Measurements from ENCODE around the gene HECW1.
"Not testable (repeated sequence)": the region's sequence is repeated elsewhere in the genome, so short reads cannot be mapped to it uniquely, and the experiment has no call there.

HECW1 gene

DNA sequence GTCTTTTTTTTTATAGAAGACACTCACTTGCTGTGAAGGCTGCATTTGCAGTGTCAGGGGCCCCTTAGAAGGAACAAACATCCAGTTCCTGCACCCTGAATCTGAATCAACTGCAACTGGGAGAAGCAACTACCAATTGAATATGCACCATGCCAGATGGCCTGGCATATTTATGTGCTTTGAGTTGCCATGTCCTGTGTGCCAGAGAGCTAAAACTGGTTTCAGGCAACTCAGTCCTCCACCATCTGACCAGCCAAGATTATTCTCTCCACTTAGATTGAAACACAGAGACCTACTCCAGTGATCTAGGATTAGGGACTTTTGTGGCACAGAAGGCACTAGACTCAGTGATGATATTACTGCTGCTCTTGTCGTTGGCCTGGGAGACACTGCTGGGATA, 225.4 kb downstream of the HECW1 start:
- TF ChIP-seq, protein P1, sequence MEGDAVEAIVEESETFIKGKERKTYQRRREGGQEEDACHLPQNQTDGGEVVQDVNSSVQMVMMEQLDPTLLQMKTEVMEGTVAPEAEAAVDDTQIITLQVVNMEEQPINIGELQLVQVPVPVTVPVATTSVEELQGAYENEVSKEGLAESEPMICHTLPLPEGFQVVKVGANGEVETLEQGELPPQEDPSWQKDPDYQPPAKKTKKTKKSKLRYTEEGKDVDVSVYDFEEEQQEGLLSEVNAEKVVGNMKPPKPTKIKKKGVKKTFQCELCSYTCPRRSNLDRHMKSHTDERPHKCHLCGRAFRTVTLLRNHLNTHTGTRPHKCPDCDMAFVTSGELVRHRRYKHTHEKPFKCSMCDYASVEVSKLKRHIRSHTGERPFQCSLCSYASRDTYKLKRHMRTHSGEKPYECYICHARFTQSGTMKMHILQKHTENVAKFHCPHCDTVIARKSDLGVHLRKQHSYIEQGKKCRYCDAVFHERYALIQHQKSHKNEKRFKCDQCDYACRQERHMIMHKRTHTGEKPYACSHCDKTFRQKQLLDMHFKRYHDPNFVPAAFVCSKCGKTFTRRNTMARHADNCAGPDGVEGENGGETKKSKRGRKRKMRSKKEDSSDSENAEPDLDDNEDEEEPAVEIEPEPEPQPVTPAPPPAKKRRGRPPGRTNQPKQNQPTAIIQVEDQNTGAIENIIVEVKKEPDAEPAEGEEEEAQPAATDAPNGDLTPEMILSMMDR (conservative IDR thresholded peaks at IDR 0.05; ENCODE audit: low read depth, low read length): no peak
- H3K4me3 ChIP-seq (ENCODE audit: low read length): no peak overlapping the region
- DNase-seq (ENCODE audit: low read depth): no peak

DNA sequence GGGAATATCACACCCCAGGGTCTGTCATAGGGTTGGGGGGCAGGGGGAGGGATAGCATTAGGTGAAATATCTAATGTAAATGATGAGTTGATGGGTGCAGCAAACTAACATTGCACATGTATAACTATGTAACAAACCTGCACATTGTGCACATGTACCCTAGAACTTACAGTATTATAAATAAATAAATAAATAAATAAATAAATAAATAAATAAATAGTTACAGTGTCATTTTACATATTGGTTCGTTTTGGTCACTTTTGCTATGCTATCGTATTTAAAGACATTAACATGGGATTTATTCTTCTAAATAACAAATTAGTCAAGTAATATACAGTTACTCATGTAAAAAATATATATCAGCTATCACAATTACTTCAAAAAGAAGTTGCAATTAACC, 228.7 kb downstream of the HECW1 start:
- H3K4me3 ChIP-seq (ENCODE audit: low read length): no peak overlapping the region
- TF ChIP-seq, protein P1 (conservative IDR thresholded peaks at IDR 0.05; ENCODE audit: low read depth, low read length): no peak
- DNase-seq (ENCODE audit: low read depth): no peak

DNA sequence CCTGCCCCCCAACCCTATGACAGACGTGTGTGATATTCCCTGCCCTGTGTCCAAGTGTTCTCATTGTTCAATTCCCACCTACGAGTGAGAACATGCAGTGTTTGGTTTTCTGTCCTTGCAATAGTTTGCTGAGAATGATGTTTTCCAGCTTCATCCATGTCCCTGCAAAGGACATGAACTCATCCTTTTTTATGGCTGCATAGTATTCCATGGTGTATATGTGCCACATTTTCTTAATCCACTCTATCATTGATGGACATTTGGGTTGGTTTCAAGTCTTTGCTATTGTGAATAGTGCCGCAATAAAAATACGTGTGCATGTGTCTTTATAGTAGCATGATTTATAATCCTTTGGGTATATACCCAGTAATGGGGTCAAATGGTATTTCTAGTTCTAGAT, 231.0 kb downstream of the HECW1 start:
- H3K4me3 ChIP-seq (ENCODE audit: low read length); DNase-seq (ENCODE audit: low read depth): not testable (repeated sequence)

DNA sequence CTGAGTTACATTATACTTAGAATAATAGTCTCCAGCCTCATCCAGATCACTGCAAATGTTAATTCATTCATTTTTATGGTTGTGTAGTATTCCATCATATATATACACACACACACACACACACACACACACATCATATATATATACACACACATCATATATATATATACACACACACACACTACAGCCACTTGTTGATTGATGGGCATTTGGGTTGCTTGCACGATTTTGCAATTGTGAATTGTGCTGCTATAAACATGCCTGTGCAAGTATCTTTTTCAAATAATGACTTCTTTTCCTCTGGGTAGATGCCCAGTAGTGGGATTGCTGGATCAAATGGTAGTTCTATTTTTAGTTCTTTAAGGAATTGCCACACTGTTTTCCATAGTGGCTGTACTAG, 233.2 kb downstream of the HECW1 start:
- DNase-seq (ENCODE audit: low read depth); H3K4me3 ChIP-seq (ENCODE audit: low read length): not testable (repeated sequence)

DNA sequence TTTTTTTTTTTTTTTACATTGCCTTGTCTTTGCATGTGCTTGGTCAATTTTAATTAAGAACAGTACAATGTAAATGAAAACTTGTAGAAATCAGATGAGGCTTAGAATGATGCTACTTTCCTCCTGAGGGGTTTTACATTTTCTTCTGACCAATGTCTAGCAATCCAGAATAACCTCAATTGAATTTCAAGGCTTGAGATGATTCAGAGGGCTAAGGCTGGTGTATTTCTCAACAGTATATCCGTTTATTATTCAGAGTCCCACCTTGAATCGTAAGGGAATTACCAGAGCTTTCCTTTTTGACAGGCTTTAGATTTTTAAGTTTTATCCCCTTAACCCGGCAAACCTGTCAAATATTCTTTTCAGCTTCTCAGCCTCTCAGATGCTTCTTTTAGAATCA, 239.2 kb downstream of the HECW1 start:
- H3K4me3 ChIP-seq (ENCODE audit: low read length): no peak overlapping the region
- no peak for DNase-seq (ENCODE audit: low read depth)
- TF ChIP-seq, protein P1 (conservative IDR thresholded peaks at IDR 0.05; ENCODE audit: low read depth, low read length): no peak

DNA sequence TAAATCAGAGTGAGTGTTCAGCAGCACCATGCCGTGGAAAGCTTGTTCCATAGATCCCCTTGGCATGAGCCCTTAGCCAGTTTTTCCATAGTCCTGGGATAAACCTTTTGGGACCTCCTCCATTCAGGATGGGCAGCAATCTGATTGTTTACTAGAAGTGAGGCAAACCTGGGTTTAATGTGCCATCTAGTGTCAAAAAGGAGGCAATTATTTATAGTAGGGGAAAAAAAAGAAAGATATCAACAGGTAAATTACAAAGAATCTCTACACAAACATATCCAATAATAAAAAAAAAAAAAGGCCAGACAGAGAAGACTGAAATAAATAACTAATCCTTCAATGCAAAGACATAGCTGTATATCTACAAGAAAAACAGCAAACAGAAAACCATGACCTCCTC, 241.5 kb downstream of the HECW1 start:
- TF ChIP-seq, protein P1 (conservative IDR thresholded peaks at IDR 0.05; ENCODE audit: low read depth, low read length): no peak
- H3K4me3 ChIP-seq (ENCODE audit: low read length): no peak overlapping the region
- DNase-seq (ENCODE audit: low read depth): no peak

DNA sequence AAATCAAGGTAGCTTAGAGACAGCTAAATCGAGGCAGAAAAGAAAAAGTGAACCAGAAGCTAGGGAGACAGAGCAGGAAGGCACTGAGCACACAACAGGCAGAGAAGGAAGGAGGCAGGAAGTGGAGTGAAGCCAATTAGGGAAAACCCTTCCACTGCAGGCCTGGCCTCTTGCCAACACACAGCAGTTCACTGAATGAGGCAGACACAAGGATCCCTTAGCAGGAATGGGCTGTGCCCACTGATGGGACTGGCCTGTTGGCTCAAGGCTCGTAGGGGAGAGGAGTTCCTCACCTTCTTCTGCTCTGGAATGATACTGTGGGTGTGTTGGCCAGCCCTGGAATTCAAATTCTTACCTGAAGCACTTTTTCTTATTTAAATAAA, 250.2 kb downstream of the HECW1 start:
- H3K4me3 ChIP-seq (ENCODE audit: low read length): no peak overlapping the region
- DNase-seq (ENCODE audit: low read depth): peak; percentile 45
- TF ChIP-seq, protein P1 (conservative IDR thresholded peaks at IDR 0.05; ENCODE audit: low read depth, low read length): no peak

DNA sequence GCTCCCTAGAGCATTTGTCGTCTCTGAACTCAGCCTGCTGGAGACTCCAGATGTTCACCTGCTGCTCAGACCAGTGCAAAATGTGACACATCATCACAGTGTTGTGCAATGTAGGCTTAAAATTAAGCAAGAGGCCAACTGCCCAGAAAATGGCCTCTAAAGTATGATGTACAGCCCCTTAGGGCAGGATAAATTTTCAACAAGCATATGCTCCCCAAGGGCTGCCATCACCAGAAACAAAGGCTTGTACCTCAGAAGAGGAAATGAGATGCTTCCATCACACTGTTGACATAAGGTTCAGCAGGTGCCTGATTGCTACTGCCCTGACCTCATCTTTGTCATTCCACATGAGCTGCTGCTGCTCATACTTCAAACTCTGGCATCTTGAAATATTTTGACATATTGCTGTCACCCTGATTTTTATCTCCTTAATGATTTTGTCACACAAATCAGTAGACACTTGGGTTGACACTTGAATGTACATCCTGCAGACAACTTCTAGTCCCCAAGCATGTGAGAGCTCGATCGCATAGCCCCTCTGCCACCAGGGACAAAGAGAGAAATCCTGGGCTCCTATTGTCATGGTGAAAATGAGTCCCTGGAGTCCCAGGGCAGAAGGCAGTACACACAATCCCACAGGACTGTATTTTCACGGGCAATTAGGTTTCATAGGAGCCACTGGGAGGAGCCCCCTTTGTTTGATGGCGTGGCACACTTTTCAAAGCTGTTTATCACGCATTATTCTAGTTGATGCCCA, 250.8 kb downstream of the HECW1 start:
- TF ChIP-seq, protein P1 (conservative IDR thresholded peaks at IDR 0.05; ENCODE audit: low read depth, low read length): no peak
- no peak for DNase-seq (ENCODE audit: low read depth)

More for the DNA sequence above, 250.8 kb downstream of the HECW1 start:
- no peak overlapping the region for H3K4me3 ChIP-seq (ENCODE audit: low read length)

Measured in retinal pigment epithelial cell (primary cell).